Thymus (tissue), 11 donors: ENCODE data around the gene ZKSCAN4. TPM values are rescaled to one million over a fixed set of nuclear protein-coding genes. Genes with fewer than 3 reads are reported as not detected.

ENCODE experiments used
- DNase-seq, 9 donors: peaks; one replicate each; pipeline ENCODE4 v3.0.0-alpha.2; 2013; ENCODE audit warnings: low spot score in 9 of 9, low read depth in 6 of 9, missing footprints in 1 of 9
- H3K27ac ChIP-seq, 2 donors: one replicate each; pipeline ENCODE4 v1.5.1; 2013; ENCODE audit warnings: control low read depth in 1 of 2, low read depth in 1 of 2, low read length in 1 of 2, mild to moderate bottlenecking in 1 of 2, moderate library complexity in 1 of 2
- H3K27me3 ChIP-seq, 2 donors: one replicate each; pipeline ENCODE4 v1.5.1; 2013; ENCODE audit warnings: low read length in 1 of 2; ENCODE audit not compliant: control insufficient read depth in 2 of 2, insufficient read depth in 1 of 2
- H3K36me3 ChIP-seq, 2 donors: one replicate each; pipeline ENCODE4 v1.5.1; 2013; ENCODE audit warnings: low read length in 1 of 2, mild to moderate bottlenecking in 1 of 2, moderate library complexity in 1 of 2; ENCODE audit not compliant: control insufficient read depth in 2 of 2, insufficient read depth in 2 of 2
- H3K4me1 ChIP-seq, 2 donors: one replicate each; pipeline ENCODE4 v1.5.1; 2013; ENCODE audit warnings: low read length in 2 of 2; ENCODE audit not compliant: control insufficient read depth in 2 of 2, insufficient read depth in 2 of 2
- H3K4me3 ChIP-seq, 2 donors: one replicate each; pipeline ENCODE4 v1.5.1; 2013; ENCODE audit warnings: low read length in 2 of 2, control low read depth in 1 of 2, mild to moderate bottlenecking in 1 of 2
- H3K9me3 ChIP-seq, 2 donors: one replicate each; pipeline ENCODE4 v1.5.1; 2013; ENCODE audit warnings: low read length in 1 of 2, mild to moderate bottlenecking in 1 of 2; ENCODE audit not compliant: control insufficient read depth in 2 of 2, insufficient read depth in 1 of 2
- WGBS: extraction: QIAGEN DNeasy Blood & Tissue Kit; methylation state at CpG from one replicate; pipeline ENCODE4 v1.1.7; 2013; 5-methylcytosine and 5-hydroxymethylcytosine counted together
- polyA plus RNA-seq: library from polyadenylated mRNA; stranded (reverse); fragments of 200-250 nt; gene quantifications from one replicate; pipeline ENCODE4 v1.2.3, GENCODE V29; 2013
- total RNA-seq: library from RNA; stranded (reverse); fragments of 120-200 nt; gene quantifications from one replicate; pipeline ENCODE4 v1.2.4, GENCODE V29; 2013
- donor health status: healthy.

ZKSCAN4 gene
- total and polyA plus RNA-seq, 2 donors, result 8.6 to 9.9 TPM

GRCh38 chr6:28207510-28208110 lies 44.5 kb downstream of the ZKSCAN4 start:
- Histone ChIP-seq H3K9me3 (peaks cover 3 to 4% of the 10 kb centered on the region in 2 donors), H3K27ac (no peak overlapping the region), H3K4me1 (peaks cover 0 to 4% of the 10 kb centered on the region in 2 donors), H3K27me3 (peaks cover 48 to 72% of the 10 kb centered on the region in 2 donors), H3K4me3 (no peak overlapping the region), H3K36me3 (no peaks in the 10 kb centered on the region)
- peak in 1 of 9 donors; percentile 30 for DNase-seq
- 3% methylated on average over 35 of the region's 35 CpGs for WGBS

- peaks cover 3 to 4% of the 10 kb centered on the region in 2 donors for H3K9me3 ChIP-seq
- no peak overlapping the region for H3K27ac ChIP-seq
- 12% methylated on average over 15 of the region's 15 CpGs for WGBS
- H3K27me3 ChIP-seq, result peaks cover 44 to 66% of the 10 kb centered on the region in 2 donors
- H3K36me3 ChIP-seq, result no peaks in the 10 kb centered on the region
- no peak for DNase-seq
- no peak overlapping the region for H3K4me3 ChIP-seq
- H3K4me1 ChIP-seq, result peaks cover 0 to 4% of the 10 kb centered on the region in 2 donors
Observed at GRCh38 chr6:28206928-28207509, 45.0 kb downstream of the ZKSCAN4 start.

DNA sequence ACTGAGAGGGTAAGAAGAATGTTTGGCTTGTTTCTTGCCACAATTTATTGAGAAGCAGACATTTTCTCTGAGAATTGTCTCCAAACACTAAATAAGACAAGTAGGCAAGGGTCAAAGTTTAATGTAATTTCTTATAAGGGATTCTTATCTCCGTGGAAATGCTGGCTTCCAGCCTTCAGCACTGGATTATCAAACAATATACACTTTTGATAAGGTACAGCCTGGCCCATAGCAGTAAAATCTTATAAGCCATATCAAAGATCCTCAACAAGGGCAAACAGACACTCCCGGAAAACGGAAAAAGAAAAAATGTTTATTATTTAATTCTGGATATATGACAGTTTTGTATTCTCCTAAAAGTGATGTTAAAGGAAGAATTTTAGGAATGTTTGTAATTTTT lies 45.5 kb downstream of the ZKSCAN4 start:
- Histone ChIP-seq H3K36me3 (no peaks in the 10 kb centered on the region), H3K4me1 (peaks cover 0 to 4% of the 10 kb centered on the region in 2 donors), H3K4me3 (no peak overlapping the region), H3K9me3 (peaks cover 3 to 4% of the 10 kb centered on the region in 2 donors), H3K27me3 (peaks cover 42 to 61% of the 10 kb centered on the region in 2 donors), H3K27ac (no peak overlapping the region)
- DNase-seq, result no peak
- 53% methylated on average over 3 of the region's 3 CpGs for WGBS

DNA sequence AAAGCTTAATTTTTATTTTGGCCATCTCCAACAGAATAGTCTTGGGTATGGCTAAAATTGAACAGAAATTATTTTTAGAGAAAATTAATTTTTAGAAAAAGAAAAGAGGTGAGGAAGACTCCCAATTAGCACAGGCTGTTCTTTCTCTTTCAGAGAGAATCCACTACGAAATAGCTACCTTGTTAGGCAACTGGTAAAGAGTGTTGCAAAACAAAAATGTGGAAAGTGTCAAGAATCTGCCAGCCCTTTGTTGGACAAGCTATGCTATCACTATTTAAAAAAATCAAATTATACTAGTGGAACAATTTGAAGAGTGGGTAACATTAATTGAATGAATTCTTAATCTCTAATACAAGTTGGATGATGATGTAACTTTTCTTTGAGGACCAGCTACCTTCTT lies 46.2 kb downstream of the ZKSCAN4 start:
- Histone ChIP-seq H3K4me3 (no peak overlapping the region), H3K27ac (no peak overlapping the region), H3K4me1 (peaks cover 0 to 4% of the 10 kb centered on the region in 2 donors), H3K9me3 (peaks cover 3 to 4% of the 10 kb centered on the region in 2 donors), H3K36me3 (no peaks in the 10 kb centered on the region), H3K27me3 (peaks cover 39 to 55% of the 10 kb centered on the region in 2 donors)
- no peak for DNase-seq
- WGBS, result 76% methylated on average over 1 of the region's 1 CpG

DNA sequence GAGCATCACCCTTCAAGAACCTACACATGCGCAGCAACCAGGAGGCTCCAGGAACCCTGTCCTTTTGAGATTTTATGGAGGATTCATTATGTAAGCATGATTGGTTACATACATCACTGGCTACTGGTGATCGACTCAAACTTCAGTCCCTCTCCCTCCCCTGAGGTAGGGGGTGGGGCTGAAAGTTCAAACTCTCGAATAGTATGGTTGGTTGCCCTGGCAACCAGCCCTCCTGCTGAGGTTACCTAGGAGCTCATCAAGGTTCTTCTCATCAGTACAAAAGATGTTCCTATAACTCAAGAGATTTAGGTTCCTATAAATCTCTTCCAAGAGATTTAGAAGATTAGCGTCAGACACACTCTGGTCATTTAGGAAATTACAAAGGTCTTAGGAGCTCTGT lies 48.9 kb downstream of the ZKSCAN4 start:
- Histone ChIP-seq H3K9me3 (peaks cover 3 to 4% of the 10 kb centered on the region in 2 donors), H3K27me3 (peaks cover 28 to 30% of the 10 kb centered on the region in 2 donors), H3K27ac (no peak overlapping the region), H3K4me3 (no peak overlapping the region), H3K36me3 (no peaks in the 10 kb centered on the region), H3K4me1 (peaks cover 0 to 4% of the 10 kb centered on the region in 2 donors)
- 56% methylated on average over 4 of the region's 4 CpGs for WGBS
- DNase-seq, result no peak

DNA sequence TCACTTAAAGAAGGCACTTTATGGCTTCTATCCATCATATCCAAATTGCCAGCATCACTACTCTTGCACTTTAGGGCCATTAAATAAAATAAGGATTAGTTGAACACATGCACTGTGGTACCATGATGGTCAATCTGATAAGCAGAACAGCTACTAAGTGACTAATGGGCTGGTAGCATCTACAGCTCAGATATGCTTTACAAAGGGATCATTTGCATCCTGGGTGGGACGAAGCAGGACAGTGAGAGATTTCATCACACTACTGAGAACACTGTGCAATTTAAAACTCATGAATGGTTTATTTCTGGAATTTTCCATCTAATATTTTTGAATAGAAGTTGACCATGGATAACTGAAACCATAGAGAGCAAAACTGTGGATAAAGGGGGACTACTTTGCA lies 52.0 kb downstream of the ZKSCAN4 start:
- H3K4me3 ChIP-seq, result no peak overlapping the region
- WGBS, result 78% methylated on average over 1 of the region's 1 CpG
- peaks cover 0 to 1% of the 10 kb centered on the region in 2 donors for H3K9me3 ChIP-seq
- H3K27me3 ChIP-seq, result peaks cover 0 to 4% of the 10 kb centered on the region in 2 donors
- no peak for DNase-seq
- no peaks in the 10 kb centered on the region for H3K36me3 ChIP-seq
- H3K4me1 ChIP-seq, result no peaks in the 10 kb centered on the region
- H3K27ac ChIP-seq, result no peak overlapping the region

Other genes starting within 250 kb of the ZKSCAN4 start
- gene ZNF165, start 171.7 kb downstream of the ZKSCAN4 start, total RNA-seq, result 0.99 TPM
- gene ZNF165, start 171.7 kb downstream of the ZKSCAN4 start, polyA plus RNA-seq, result 1.6 TPM
- 8.5 TPM for gene ZSCAN16, start 127.7 kb downstream of the ZKSCAN4 start, total RNA-seq
- gene ZSCAN16, start 127.7 kb downstream of the ZKSCAN4 start, polyA plus RNA-seq, result 15.4 TPM
- 10.4 TPM for gene ZKSCAN8, start 110.4 kb downstream of the ZKSCAN4 start, total RNA-seq
- 5.3 TPM for gene ZKSCAN8, start 110.4 kb downstream of the ZKSCAN4 start, polyA plus RNA-seq
- gene ZSCAN9, start 27.0 kb downstream of the ZKSCAN4 start, total RNA-seq, result 7.3 TPM
- gene ZSCAN9, start 27.0 kb downstream of the ZKSCAN4 start, polyA plus RNA-seq, result 9.7 TPM
- 0.52 TPM for gene NKAPL, start 7.0 kb upstream of the ZKSCAN4 start, total RNA-seq
- 1.5 TPM for gene NKAPL, start 7.0 kb upstream of the ZKSCAN4 start, polyA plus RNA-seq
- gene ZSCAN26, start 14.9 kb upstream of the ZKSCAN4 start, total RNA-seq, result 15.0 TPM
- gene ZSCAN26, start 14.9 kb upstream of the ZKSCAN4 start, polyA plus RNA-seq, result 18.2 TPM
- 3.2 TPM for gene PGBD1, start 29.3 kb upstream of the ZKSCAN4 start, total RNA-seq
- 4.5 TPM for gene PGBD1, start 29.3 kb upstream of the ZKSCAN4 start, polyA plus RNA-seq
- 3.4 TPM for gene ZSCAN31, start 83.9 kb upstream of the ZKSCAN4 start, total RNA-seq
- 3.9 TPM for gene ZSCAN31, start 83.9 kb upstream of the ZKSCAN4 start, polyA plus RNA-seq
- 5.1 TPM for gene ZKSCAN3, start 97.7 kb upstream of the ZKSCAN4 start, total RNA-seq
- gene ZKSCAN3, start 97.7 kb upstream of the ZKSCAN4 start, polyA plus RNA-seq, result 3.2 TPM
- gene ZSCAN12, start 147.5 kb upstream of the ZKSCAN4 start, total RNA-seq, result 9.6 TPM
- gene ZSCAN12, start 147.5 kb upstream of the ZKSCAN4 start, polyA plus RNA-seq, result 4.1 TPM
- gene ZSCAN23, start 191.2 kb upstream of the ZKSCAN4 start, total RNA-seq, result 2.3 TPM
- gene ZSCAN23, start 191.2 kb upstream of the ZKSCAN4 start, polyA plus RNA-seq, result 0.30 TPM